K562 (cell line): ENCODE results near the gene ZBTB16. TPM values are rescaled to one million over a fixed set of nuclear protein-coding genes. Genes with fewer than 3 reads are reported as not detected.

Source experiments
- ATAC-seq: fragments of 200-7000 bp; cut with Tn5 transposase; 3 replicates; pipeline ENCODE4 v1.9.1; 2020; ENCODE audit warnings: moderate library complexity
- BruUV-seq: library from RNA; stranded (reverse); fragments of 400-500 nt; replicated peaks from 2 replicates; lab custom pipeline; 2021; lab: Mats Ljungman, UMichigan
- CTCF ChIA-PET: fragments of 300-600 bp; formaldehyde crosslinking; extraction: SDS; loops from one replicate; lab custom pipeline; 2021; ENCODE audit warnings: low intra/inter-chr PET ratio; lab: Yijun Ruan, JAX
- POLR2A ChIA-PET: fragments of 300-600, 350-650 bp; sonication (Branson Sonifier 250); formaldehyde crosslinking; extraction: SDS; loops from one replicate; lab custom pipeline; 2021; ENCODE audit warnings: antibody characterized with exemption, inconsistent platforms; lab: Yijun Ruan, JAX
- DNase-seq, 4 experiments: peaks; one replicate each; pipeline versions ENCODE4 v3.0.0 to v3.0.0-alpha.2; 2011 to 2018; ENCODE audit warnings: low spot score in 3 of 4, mixed read lengths in 3 of 4; ENCODE audit errors: extremely low read depth in 1 of 4
- FAIRE-seq: peaks from 2 replicates; lab custom pipeline; 2011; peaks lifted over from hg19 to GRCh38; lab: Jason Lieb, UNC
- H2AFZ ChIP-seq: 2 replicates; pipeline ENCODE4 v1.6.0; 2011; ENCODE audit warnings: low read depth, low read length, control low read depth, inconsistent platforms
- H3K27ac ChIP-seq: fragments of 200-600 bp; 3 replicates; pipeline ENCODE4 v1.8.0; 2011; ENCODE audit warnings: low read depth, mild to moderate bottlenecking, control low read depth, inconsistent platforms, low read length, moderate library complexity, mixed read lengths; ENCODE audit errors: extremely low read depth
- H3K27me3 ChIP-seq, 2 experiments: fragments of 300-600 bp in 1 of 2; 2 replicates in 1 of 2; 3 replicates in 1 of 2; pipeline versions ENCODE4 v1.6.0 to v1.8.0; 2011; ENCODE audit warnings: inconsistent platforms in 2 of 2, low read length in 2 of 2, mild to moderate bottlenecking in 1 of 2, mixed read lengths in 1 of 2, moderate library complexity in 1 of 2; ENCODE audit not compliant: control insufficient read depth in 2 of 2, insufficient read depth in 2 of 2
- H3K36me3 ChIP-seq: fragments of 300-600 bp; 3 replicates; pipeline ENCODE4 v1.8.0; 2011; ENCODE audit warnings: mild to moderate bottlenecking, low read length, inconsistent platforms; ENCODE audit not compliant: control insufficient read depth, insufficient read depth
- H3K4me1 ChIP-seq, 2 experiments: fragments of 200-600 bp in 1 of 2; replicated peaks in 1 of 2; 2 replicates in 1 of 2; 3 replicates in 1 of 2; pipeline versions ENCODE4 v1.5.1 to v1.8.0; 2011; ENCODE audit warnings: inconsistent platforms in 2 of 2, low read length in 2 of 2, mild to moderate bottlenecking in 1 of 2, mixed read lengths in 1 of 2, moderate library complexity in 1 of 2; ENCODE audit not compliant: control insufficient read depth in 2 of 2, insufficient read depth in 2 of 2
- H3K4me2 ChIP-seq: 2 replicates; pipeline ENCODE4 v1.6.1; 2011; ENCODE audit warnings: low read length, control low read depth, inconsistent platforms, mixed read lengths; ENCODE audit not compliant: insufficient read depth
- H3K4me3 ChIP-seq: fragments of 200-600 bp; sonication (generic), shearing (Covaris generic); 2 replicates; pipeline ENCODE4 v1.5.1; 2016; ENCODE audit warnings: control low read depth, inconsistent platforms
- H3K79me2 ChIP-seq: fragments of 200-600 bp; 3 replicates; pipeline ENCODE4 v1.8.0; 2011; ENCODE audit warnings: low read length, inconsistent platforms; ENCODE audit not compliant: control insufficient read depth, insufficient read depth
- H3K9ac ChIP-seq, 2 experiments: 2 replicates each; pipeline versions ENCODE4 v1.6.0 to v1.6.1; 2011; ENCODE audit warnings: low read depth in 2 of 2, low read length in 2 of 2, control low read depth in 1 of 2, inconsistent platforms in 1 of 2, mild to moderate bottlenecking in 1 of 2, mixed read lengths in 1 of 2; ENCODE audit not compliant: insufficient read depth in 1 of 2
- H3K9me1 ChIP-seq: one replicate; pipeline ENCODE4 v1.6.0; 2011; ENCODE audit warnings: inconsistent platforms, mild to moderate bottlenecking, low read length, moderate library complexity; ENCODE audit not compliant: control insufficient read depth, insufficient read depth
- H3K9me3 ChIP-seq: replicated peaks from 2 replicates; pipeline ENCODE4 v1.5.1; 2011; ENCODE audit warnings: low read depth, low read length, inconsistent platforms; ENCODE audit not compliant: control insufficient read depth, insufficient read depth
- H4K20me1 ChIP-seq: replicated peaks from 2 replicates; pipeline ENCODE4 v1.6.1; 2011; ENCODE audit warnings: low read length, inconsistent platforms, mixed read lengths; ENCODE audit not compliant: control insufficient read depth, insufficient read depth
- C11orf30 ChIP-seq: fragments of 450-650 bp; IDR thresholded peaks from 2 replicates; pipeline ENCODE4 v1.6.1; 2016; ENCODE audit warnings: low read depth, mild to moderate bottlenecking
- HDAC6 ChIP-seq: IDR thresholded peaks from 2 replicates; pipeline ENCODE4 v1.6.1; 2012; ENCODE audit warnings: low read depth, mild to moderate bottlenecking, control low read depth, inconsistent platforms, low read length, moderate library complexity
- PPARD ChIP-seq: fragments of 250-450 bp; sonication (Bioruptor Pico); IDR thresholded peaks from 2 replicates; pipeline ENCODE4 v1.8.0; 2022; ENCODE audit warnings: inconsistent platforms, mild to moderate bottlenecking, moderate library complexity
- SMARCA5 ChIP-seq: fragments of 450-650 bp; IDR thresholded peaks from 2 replicates; pipeline ENCODE4 v1.6.1; 2016
- ZNF140 ChIP-seq: fragments of 250-450 bp; sonication (Bioruptor Pico); IDR thresholded peaks from 2 replicates; pipeline ENCODE4 v1.8.0; 2021; ENCODE audit warnings: moderate library complexity, mild to moderate bottlenecking, inconsistent platforms
- ZNF175 ChIP-seq: fragments of 200-800 bp; sonication (Bioruptor generic); IDR thresholded peaks from 2 replicates; pipeline ENCODE4 v1.6.1; 2016; ENCODE audit warnings: low read depth, mild to moderate bottlenecking, missing genetic modification characterization, missing compliant biosample characterization
- ZNF41 ChIP-seq: fragments of 250-450 bp; sonication (Bioruptor Pico); conservative IDR thresholded peaks from 2 replicates; pipeline ENCODE4 v1.4.0; 2020; ENCODE audit warnings: mild to moderate bottlenecking
- WGBS: fragments of 100-300 bp; shearing (Covaris generic); methylation state at CpG from one replicate; pipeline ENCODE4 v1.1.6; 2016; ENCODE audit warnings: low coverage, mixed read lengths; ENCODE audit not compliant: insufficient coverage; ENCODE audit errors: missing lambda C conversion rate; 5-methylcytosine and 5-hydroxymethylcytosine counted together
- in situ Hi-C: fragments of 300-500 bp; cut with MboI; formaldehyde crosslinking; loops from 4 replicates; pipeline ENCODE4 v1.15.0; 2018; ENCODE audit warnings: inconsistent platforms, mixed read lengths
- intact Hi-C: fragments of 100-400 bp; cut with micrococcal nuclease; formaldehyde crosslinking; loops from 2 replicates; pipeline ENCODE4 v1.14.2; 2022
- polyA plus RNA-seq, 8 experiments: library from polyadenylated mRNA; depleted of rRNA in 4 of 8; stranded (reverse) in 5 of 8; unstranded in 3 of 8; fragments of >200 nt; fragmentation: Nextera tagmentation in 2 of 8; fragmentation: Illumina TruSeq in 1 of 8; extraction: Ambion mirVana in 2 of 8; extraction: Trizol in 1 of 8; gene quantifications; 2 replicates each; pipeline versions ENCODE4 v1.2.1 to v1.2.3, GENCODE V29; 2011 to 2014; ENCODE audit warnings: inconsistent platforms in 1 of 8, missing spikeins in 1 of 8
- total RNA-seq, 7 experiments: library from RNA; depleted of rRNA in 6 of 7; stranded (reverse); fragments of >200 nt in 6 of 7; fragmentation: Illumina TruSeq in 2 of 7; extraction: Trizol in 2 of 7; gene quantifications; 2 replicates each; pipeline versions ENCODE4 v1.2.1 to v1.2.3, GENCODE V29; 2011 to 2021; ENCODE audit warnings: low replicate concordance in 1 of 7
- TF ChIP-seq, protein P1 (sequence below): sonication (generic); formaldehyde crosslinking; IDR thresholded peaks from 2 replicates; pipeline ENCODE4 v1.8.0; 2022; ENCODE audit warnings: mild to moderate bottlenecking, low read depth, missing genetic modification reagents
- TF ChIP-seq, protein P2 (sequence below), 3 experiments: fragments of 200-800 bp in 1 of 3; sonication (Bioruptor generic) in 1 of 3; sonication (generic) in 1 of 3; formaldehyde crosslinking in 1 of 3; IDR thresholded peaks; 2 replicates each; pipeline versions ENCODE4 v1.6.1 to v1.8.0; 2016 to 2022; ENCODE audit warnings: mild to moderate bottlenecking in 2 of 3, missing compliant biosample characterization in 2 of 3, missing genetic modification characterization in 2 of 3, missing genetic modification reagents in 1 of 3

Gene ZBTB16
- total and polyA plus RNA-seq, 9 of the 15 experiments (the other 6 are each of a cell fraction or from before 2014, with no cell fraction given) = 0.06 to 0.40 (median 0.24) TPM; not detected in 4

DNA sequence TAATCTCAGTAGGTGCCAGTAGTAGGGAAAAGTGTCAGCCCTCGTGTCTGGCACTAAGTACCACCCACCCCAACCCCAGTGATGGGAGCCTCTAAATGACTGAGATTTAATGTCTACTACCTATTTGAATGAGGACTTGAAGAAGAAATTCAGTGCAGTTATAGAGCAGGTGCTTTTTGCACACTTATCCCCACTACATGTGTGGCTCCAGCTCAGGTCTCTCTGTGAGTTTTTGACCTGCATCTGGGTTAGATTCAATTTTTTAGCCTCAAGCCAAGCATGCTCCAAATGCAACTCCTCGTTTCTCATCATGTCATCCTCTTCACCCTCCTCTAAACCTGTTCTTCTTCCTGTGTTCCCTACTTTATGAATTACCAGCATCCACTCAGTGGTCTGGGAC, 211.8 kb downstream of the ZBTB16 start:
- H2AFZ ChIP-seq = no peak overlapping the region
- FAIRE-seq (no peak), DNase-seq (no peak)
- no peak overlapping the region for H3K4me3 ChIP-seq
- no peaks in the 10 kb centered on the region for H4K20me1 ChIP-seq
- no peaks in the 10 kb centered on the region for H3K9me1 ChIP-seq
- POLR2A ChIA-PET = interaction anchor here (0.8 kb wide), 1 partner anchor 88 kb away, joined by 4 read pairs; no protein-coding TSS in a partner anchor
- in situ Hi-C loops = loop anchor here (25.0 kb wide), 1 partner anchor 959 kb away; the partner anchor contains the start of gene TTC12
- no peak overlapping the region for H3K4me2 ChIP-seq
- H3K79me2 ChIP-seq = no peaks in the 10 kb centered on the region
- CTCF ChIA-PET = no interaction called here
- no peak for TF ChIP-seq ZNF175 (CRISPR knock-in tag)
- TF ChIP-seq, all 486 proteins: peak for 0
- ATAC-seq = no peak
- BruUV-seq = no TSS peak
- H3K36me3 ChIP-seq = no peaks in the 10 kb centered on the region
- no peak overlapping the region for H3K27ac ChIP-seq
- H3K4me1 ChIP-seq = peaks cover 0 to 3% of the 10 kb centered on the region in 2 experiments; a peak in 1 of 5 replicates
- 0% methylated on average over 2 of the region's 2 CpGs for WGBS
- H3K27me3 ChIP-seq = peaks cover 19 to 25% of the 10 kb centered on the region in 2 experiments
- intact Hi-C loops = no loop called here
- no peaks in the 10 kb centered on the region for H3K9me3 ChIP-seq
- no peak overlapping the region for H3K9ac ChIP-seq

DNA sequence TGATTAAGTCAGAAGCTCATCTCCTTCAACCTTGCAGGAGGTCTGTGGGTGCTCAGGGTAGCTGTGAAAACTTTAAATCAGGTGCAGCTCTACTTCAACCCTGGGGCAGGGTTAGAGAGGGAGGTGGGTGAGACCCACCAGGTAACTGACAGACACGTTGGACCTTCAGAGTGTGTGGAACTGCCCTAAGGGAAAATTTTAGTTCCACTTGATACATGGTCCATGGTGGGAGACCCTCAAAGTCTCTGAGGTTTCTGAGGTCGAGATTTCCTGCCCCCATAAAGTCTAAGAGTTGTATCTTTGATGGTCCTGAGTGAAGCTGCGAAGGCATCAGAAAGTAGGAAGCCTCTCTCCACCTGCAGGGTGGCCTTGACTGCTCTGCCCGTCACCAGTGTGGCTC, 212.8 kb downstream of the ZBTB16 start:
- Histone ChIP-seq H3K9me3 (no peaks in the 10 kb centered on the region), H3K9me1 (no peaks in the 10 kb centered on the region), H4K20me1 (no peaks in the 10 kb centered on the region), H2AFZ (no peak overlapping the region), H3K9ac (no peak overlapping the region), H3K4me2 (no peak overlapping the region), H3K79me2 (no peaks in the 10 kb centered on the region), H3K4me1 (peaks cover 0 to 3% of the 10 kb centered on the region in 2 experiments; a peak in 1 of 5 replicates), H3K4me3 (no peak overlapping the region), H3K27ac (no peak overlapping the region), H3K27me3 (peaks cover 19 to 25% of the 10 kb centered on the region in 2 experiments), H3K36me3 (no peaks in the 10 kb centered on the region)
- TF ChIP-seq C11orf30 (no peak), HDAC6 (no peak), PPARD (no peak), ZNF140 (CRISPR knock-in tag) (no peak), ZNF41 (CRISPR knock-in tag) (no peak), SMARCA5 (no peak)
- TF ChIP-seq, protein P1, sequence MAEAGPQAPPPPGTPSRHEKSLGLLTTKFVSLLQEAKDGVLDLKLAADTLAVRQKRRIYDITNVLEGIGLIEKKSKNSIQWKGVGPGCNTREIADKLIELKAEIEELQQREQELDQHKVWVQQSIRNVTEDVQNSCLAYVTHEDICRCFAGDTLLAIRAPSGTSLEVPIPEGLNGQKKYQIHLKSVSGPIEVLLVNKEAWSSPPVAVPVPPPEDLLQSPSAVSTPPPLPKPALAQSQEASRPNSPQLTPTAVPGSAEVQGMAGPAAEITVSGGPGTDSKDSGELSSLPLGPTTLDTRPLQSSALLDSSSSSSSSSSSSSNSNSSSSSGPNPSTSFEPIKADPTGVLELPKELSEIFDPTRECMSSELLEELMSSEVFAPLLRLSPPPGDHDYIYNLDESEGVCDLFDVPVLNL (CRISPR knock-in tag) = no peak
- TF ChIP-seq, protein P2, sequence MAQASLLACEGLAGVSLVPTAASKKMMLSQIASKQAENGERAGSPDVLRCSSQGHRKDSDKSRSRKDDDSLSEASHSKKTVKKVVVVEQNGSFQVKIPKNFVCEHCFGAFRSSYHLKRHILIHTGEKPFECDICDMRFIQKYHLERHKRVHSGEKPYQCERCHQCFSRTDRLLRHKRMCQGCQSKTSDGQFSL (CRISPR knock-in tag; IDR thresholded peaks at IDR 0.05) = no peak
- TF ChIP-seq, protein P2 (tag; IDR thresholded peaks at IDR 0.05) = no peak
- CTCF ChIA-PET = no interaction called here
- no TSS peak for BruUV-seq
- whole genome bisulfite sequencing = 4% methylated on average over 4 of the region's 4 CpGs
- in situ Hi-C loops (loop anchor here (25.0 kb wide), 1 partner anchor 960 kb away; the partner anchor contains the start of gene TTC12), intact Hi-C loops (no loop called here)
- ATAC-seq (no peak), FAIRE-seq (no peak), DNase-seq (no peak)
- POLR2A ChIA-PET = interaction anchor here (0.7 kb wide), 1 partner anchor 273 kb away, joined by 3 read pairs; no protein-coding TSS in a partner anchor
